Smooth muscle cell of the pulmonary artery (primary cell): Measurements from ENCODE around the gene DDX59. TPM values are rescaled to one million over a fixed set of nuclear protein-coding genes. Genes with fewer than 3 reads are reported as not detected.

Experiments
- total RNA-seq: library from RNA; depleted of rRNA; stranded (reverse); fragments of >200 nt; gene quantifications from 2 replicates; pipeline ENCODE4 v1.2.3, GENCODE V29; 2014

Gene DDX59
- total RNA-seq = 13.1 and 14.3 TPM in 2 replicates

DNA sequence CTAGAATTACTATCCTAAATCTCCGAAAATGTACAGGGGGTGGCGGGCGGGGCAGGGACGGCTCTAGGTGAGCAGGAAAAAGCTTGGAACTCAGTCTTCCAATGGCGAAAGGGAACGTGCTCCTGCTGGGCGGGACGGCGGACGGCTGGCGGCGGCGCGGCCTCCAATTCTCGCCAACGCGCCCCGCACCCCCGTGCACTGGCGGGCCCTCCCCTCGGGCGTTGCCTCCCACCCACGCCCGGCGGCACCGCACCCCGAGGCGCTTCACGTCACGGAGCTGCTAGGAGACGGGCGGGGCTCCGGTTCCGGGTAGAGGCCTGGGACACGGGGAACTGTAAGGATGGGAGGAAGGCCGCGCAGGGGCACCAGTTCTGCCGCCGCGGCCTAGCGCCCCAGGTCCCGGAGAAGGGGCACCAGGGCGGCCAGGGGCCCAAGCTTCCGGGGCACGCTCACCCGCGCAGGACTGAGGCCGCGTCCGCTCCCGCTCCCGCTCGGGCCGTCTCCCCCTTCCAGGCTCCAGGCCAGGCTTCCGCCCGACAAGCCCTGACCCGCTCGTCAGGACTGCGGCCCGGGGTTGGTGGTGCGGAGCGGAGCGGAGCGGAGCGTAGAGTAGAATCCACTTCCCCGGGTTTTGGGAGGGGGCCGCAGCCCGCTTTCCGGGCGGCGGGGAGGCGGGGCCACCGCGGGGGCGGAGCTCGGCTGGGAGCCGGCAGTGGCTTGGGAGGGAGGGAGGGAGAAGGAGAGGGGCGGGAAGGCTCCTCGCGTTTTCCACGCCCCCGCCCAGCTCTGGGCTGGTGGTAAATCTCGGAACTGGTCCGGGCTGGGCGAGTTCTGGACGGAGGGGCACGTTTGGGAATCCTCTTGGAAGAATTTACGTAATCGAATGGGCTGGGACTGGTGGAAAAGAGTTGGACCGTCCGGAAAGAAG lies at the start of gene DDX59:
DDX59 (minus strand) TSS at position 594 of the 928 bp plus-strand sequence. CDS start 3,167 bp downstream, outside the sequence.

DNA sequence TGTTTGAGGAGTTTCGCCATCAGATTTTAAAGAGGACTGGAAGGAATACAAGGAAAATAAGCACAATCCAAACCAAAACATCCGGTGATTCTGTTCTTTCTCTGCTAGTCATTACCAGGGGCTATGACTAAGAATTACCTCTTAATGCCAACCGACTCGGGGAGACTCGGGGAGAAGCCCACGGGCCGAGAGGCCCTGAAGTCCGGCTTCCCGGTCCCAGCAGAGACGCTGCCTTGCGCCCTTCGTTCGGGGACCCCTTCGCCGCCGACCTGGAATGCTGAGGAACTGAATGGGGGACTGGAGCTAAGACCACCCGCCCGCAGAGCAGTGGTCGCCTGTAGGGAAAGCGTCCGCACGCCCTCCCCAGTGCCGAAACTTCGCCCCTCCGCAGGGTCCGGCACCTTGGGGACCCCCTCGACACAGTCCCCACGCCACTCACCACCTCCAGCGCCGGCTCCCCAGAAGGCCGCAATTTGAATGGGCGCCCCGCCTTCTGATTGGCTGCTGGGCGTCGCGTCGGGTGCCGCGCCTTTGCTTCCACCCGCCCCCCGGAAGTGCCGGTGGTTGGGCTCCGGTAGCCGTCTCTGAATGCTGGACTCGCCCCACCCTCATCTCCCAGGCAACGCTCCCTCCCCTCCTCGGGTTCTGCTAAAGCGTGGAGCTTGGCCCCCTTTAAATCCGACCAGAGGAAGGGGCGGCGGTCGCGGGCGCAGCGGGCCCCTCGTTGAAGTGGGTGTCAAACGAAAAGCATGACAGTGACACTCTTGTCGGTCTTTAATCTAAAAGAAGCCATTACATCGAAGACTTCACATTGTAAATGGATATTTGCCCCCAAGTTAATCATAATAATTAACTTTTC lies 49.2 kb downstream of the DDX59 start, which contains the start of gene KIF14:
KIF14 (minus strand) TSS at position 479 of the 859 bp plus-strand sequence. CDS start 2,028 bp downstream, outside the sequence.

Other genes starting within 250 kb of the DDX59 start
- 1.3 and 3.5 TPM in 2 replicates for gene KIF14, start 49.2 kb downstream of the DDX59 start, total RNA-seq
- 32.9 and 37.5 TPM in 2 replicates for gene CAMSAP2, start 69.0 kb upstream of the DDX59 start, total RNA-seq
- not detected in 2 replicates for gene GPR25, start 203.1 kb upstream of the DDX59 start, total RNA-seq
- 0.03 and 0.07 TPM in 2 replicates for gene INAVA, start 225.0 kb upstream of the DDX59 start, total RNA-seq